HepG2 (cell line): ENCODE results near the gene PIEZO1. TPM values are rescaled to one million over a fixed set of nuclear protein-coding genes. Genes with fewer than 3 reads are reported as not detected.
A peak's percentile ranks its signal among the peaks of the same experiment; 100 is the strongest.

ENCODE experiments used
- CSRNP1 ChIP-seq: sonication (generic); formaldehyde crosslinking; IDR thresholded peaks from 2 replicates; pipeline ENCODE4 v1.8.1; 2023; ENCODE audit warnings: mild to moderate bottlenecking, missing genetic modification reagents
- DNMT1 ChIP-seq: sonication (generic); formaldehyde crosslinking; IDR thresholded peaks from 2 replicates; pipeline ENCODE4 v1.5.1; 2020; ENCODE audit warnings: mild to moderate bottlenecking, missing genetic modification reagents
- ETV5 ChIP-seq: IDR thresholded peaks from 2 replicates; pipeline ENCODE4 v1.6.1; 2018; ENCODE audit warnings: missing biosample characterization, missing genetic modification reagents, inconsistent platforms, borderline replicate concordance
- GATAD1 ChIP-seq: IDR thresholded peaks from 2 replicates; pipeline ENCODE4 v1.6.1; 2016; ENCODE audit warnings: missing genetic modification reagents, missing compliant biosample characterization
- GRHL1 ChIP-seq: sonication (generic); formaldehyde crosslinking; conservative IDR thresholded peaks from 2 replicates; pipeline ENCODE4 v1.8.0; 2022; ENCODE audit warnings: missing genetic modification reagents
- RCOR2 ChIP-seq: IDR thresholded peaks from 2 replicates; pipeline ENCODE4 v1.6.1; 2016; ENCODE audit warnings: missing biosample characterization, missing genetic modification reagents
- RFX5 ChIP-seq: IDR thresholded peaks from 2 replicates; pipeline ENCODE4 v1.6.1; 2011; ENCODE audit warnings: low read depth, low read length, improper control_type of control experiment
- SIN3B ChIP-seq: fragments of 150-350 bp; IDR thresholded peaks from 2 replicates; pipeline ENCODE4 v1.6.1; 2014; ENCODE audit warnings: low read length
- SMARCC2 ChIP-seq: fragments of 450-650 bp; IDR thresholded peaks from 2 replicates; pipeline ENCODE4 v1.6.1; 2017; ENCODE audit warnings: antibody characterized with exemption, mild to moderate bottlenecking
- polyA plus RNA-seq, 8 experiments: library from polyadenylated mRNA; depleted of rRNA in 3 of 8; stranded (reverse) in 7 of 8; unstranded in 1 of 8; fragments of >200 nt; fragmentation: Illumina TruSeq in 4 of 8; extraction: Trizol in 4 of 8; gene quantifications; 2 replicates each; pipeline versions ENCODE4 v1.2.1 to v1.2.3, GENCODE V29; 2011 to 2016; ENCODE audit warnings: low read depth in 4 of 8, missing spikeins in 1 of 8, mixed read lengths in 1 of 8; ENCODE audit not compliant: insufficient read depth in 1 of 8
- total RNA-seq, 5 experiments: library from RNA; depleted of rRNA; stranded (reverse); fragments of >200 nt; fragmentation: Illumina TruSeq; extraction: Trizol; gene quantifications; 2 replicates each; pipeline ENCODE4 v1.2.3, GENCODE V29; 2016; ENCODE audit warnings: low read depth in 1 of 5
- TF ChIP-seq, protein P1 (sequence below): IDR thresholded peaks from 2 replicates; pipeline ENCODE4 v1.6.1; 2016; ENCODE audit warnings: missing compliant biosample characterization, missing genetic modification reagents, borderline replicate concordance

The PIEZO1 gene
- total and polyA plus RNA-seq, 2 of the 13 experiments (the other 11 are each of a cell fraction or from before 2014, with no cell fraction given) = 67.9 to 85.0 TPM

GRCh38 chr16:88759245-88759975 lies 25.6 kb downstream of the PIEZO1 start (continued):
- TF ChIP-seq GRHL1 = no peak
- peak; percentile 86; the same call in 1 of the 2 replicates for TF ChIP-seq DNMT1 (CRISPR knock-in tag)
- TF ChIP-seq CSRNP1 (CRISPR knock-in tag) = no peak
- TF ChIP-seq ETV5 = peak; percentile 79
- TF ChIP-seq SMARCC2 = no peak
- no peak for TF ChIP-seq RFX5
- peak; percentile 61; the same call in 1 of the 2 replicates for TF ChIP-seq SIN3B
- peak; percentile 69 for TF ChIP-seq GATAD1 (CRISPR knock-in tag)
- peak; percentile 49; the same call in 1 of the 2 replicates for TF ChIP-seq RCOR2 (CRISPR knock-in tag)
- TF ChIP-seq, protein P1, sequence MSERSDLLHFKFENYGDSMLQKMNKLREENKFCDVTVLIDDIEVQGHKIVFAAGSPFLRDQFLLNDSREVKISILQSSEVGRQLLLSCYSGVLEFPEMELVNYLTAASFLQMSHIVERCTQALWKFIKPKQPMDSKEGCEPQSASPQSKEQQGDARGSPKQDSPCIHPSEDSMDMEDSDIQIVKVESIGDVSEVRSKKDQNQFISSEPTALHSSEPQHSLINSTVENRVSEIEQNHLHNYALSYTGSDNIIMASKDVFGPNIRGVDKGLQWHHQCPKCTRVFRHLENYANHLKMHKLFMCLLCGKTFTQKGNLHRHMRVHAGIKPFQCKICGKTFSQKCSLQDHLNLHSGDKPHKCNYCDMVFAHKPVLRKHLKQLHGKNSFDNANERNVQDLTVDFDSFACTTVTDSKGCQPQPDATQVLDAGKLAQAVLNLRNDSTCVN (CRISPR knock-in tag) = peak; percentile 92; the same call in 1 of the 2 replicates
